Panc1 (cell line): ENCODE data around the gene TTLL11. TPM values are rescaled to one million over a fixed set of nuclear protein-coding genes. Genes with fewer than 3 reads are reported as not detected.

ENCODE experiments used
- ATAC-seq: fragments of 200-7000 bp; cut with Tn5 transposase; 2 replicates; pipeline ENCODE4 v1.9.1; 2020; ENCODE audit warnings: mild to moderate bottlenecking, moderate library complexity
- BruUV-seq: library from RNA; stranded (reverse); fragments of 400-500 nt; replicated peaks from 2 replicates; lab custom pipeline; 2021; lab: Mats Ljungman, UMichigan
- CTCF ChIA-PET: fragments of 300-600 bp; sonication (Branson Sonifier 250); formaldehyde crosslinking; loops from one replicate; lab custom pipeline; 2022; ENCODE audit warnings: antibody characterized with exemption; lab: Charles Lee
- POLR2A ChIA-PET: fragments of 300-600 bp; sonication (Branson Sonifier 250); formaldehyde crosslinking; loops from one replicate; lab custom pipeline; 2022; ENCODE audit warnings: antibody characterized with exemption; lab: Charles Lee
- DNase-seq: peaks from one replicate; pipeline ENCODE4 v3.0.0-alpha.2; 2010; ENCODE audit warnings: low read depth, low spot score
- H3K27ac ChIP-seq: 2 replicates; pipeline ENCODE4 v1.5.1; 2011; ENCODE audit warnings: mild to moderate bottlenecking, low read length, inconsistent platforms
- H3K27me3 ChIP-seq: fragments of 200-500 bp; sonication (Bioruptor generic); 2 replicates; pipeline ENCODE4 v1.6.0; 2014; ENCODE audit warnings: low read length, inconsistent platforms; ENCODE audit not compliant: control insufficient read depth, insufficient read depth
- H3K36me3 ChIP-seq: fragments of 200-500 bp; sonication (Bioruptor generic); 2 replicates; pipeline ENCODE4 v1.5.1; 2014; ENCODE audit warnings: inconsistent platforms, mild to moderate bottlenecking, low read length, moderate library complexity; ENCODE audit not compliant: control insufficient read depth, insufficient read depth
- H3K4me1 ChIP-seq: 2 replicates; pipeline ENCODE4 v1.5.1; 2011; ENCODE audit warnings: inconsistent platforms, mild to moderate bottlenecking, low read length, moderate library complexity; ENCODE audit not compliant: control insufficient read depth, insufficient read depth
- H3K4me3 ChIP-seq, 2 experiments: 2 replicates each; pipeline ENCODE4 v1.5.1; 2011 to 2012; ENCODE audit warnings: low read depth in 2 of 2, low read length in 2 of 2, mild to moderate bottlenecking in 2 of 2, inconsistent platforms in 1 of 2, moderate library complexity in 1 of 2
- H3K9me3 ChIP-seq: fragments of 200-500 bp; sonication (Bioruptor generic); 2 replicates; pipeline ENCODE4 v1.5.1; 2014; ENCODE audit warnings: low read depth, mild to moderate bottlenecking, inconsistent platforms, low read length, moderate library complexity; ENCODE audit not compliant: control insufficient read depth, insufficient read depth
- POLR2AphosphoS5 ChIP-seq: IDR thresholded peaks from 2 replicates; pipeline ENCODE4 v1.6.1; 2012; ENCODE audit warnings: mild to moderate bottlenecking, low read depth, low read length, moderate library complexity
- REST ChIP-seq, 2 experiments: IDR thresholded peaks; 2 replicates each; pipeline ENCODE4 v1.6.1; 2011 to 2012; ENCODE audit warnings: low read depth in 2 of 2, control low read depth in 1 of 2, low read length in 1 of 2, mild to moderate bottlenecking in 1 of 2, moderate library complexity in 1 of 2; ENCODE audit not compliant: insufficient read depth in 1 of 2
- SIN3A ChIP-seq: IDR thresholded peaks from 2 replicates; pipeline ENCODE4 v1.6.1; 2012; ENCODE audit warnings: low read depth, mild to moderate bottlenecking, low read length, moderate library complexity, borderline replicate concordance; ENCODE audit not compliant: insufficient read depth
- TCF7L2 ChIP-seq: IDR thresholded peaks from 2 replicates; pipeline ENCODE4 v1.6.1; 2011; ENCODE audit warnings: mild to moderate bottlenecking, low read depth, low read length, inconsistent platforms
- in situ Hi-C: cut with HindIII; loops from 2 replicates; pipeline ENCODE4 v1.10.0; 2016; ENCODE audit warnings: low sequenced_read_pairs, low pct_unique_long_range_greater_than_20kb
- intact Hi-C: fragments of 100-400 bp; cut with micrococcal nuclease; formaldehyde crosslinking; loops from one replicate; pipeline ENCODE4 v1.10.0; 2022; ENCODE audit not compliant: unreplicated experiment
- total RNA-seq: library from RNA; stranded (reverse); gene quantifications from one replicate; pipeline ENCODE4 v1.2.1, GENCODE V29; 2021; ENCODE audit not compliant: unreplicated experiment
- TF ChIP-seq, protein P1 (sequence below): fragments of 450-650 bp; IDR thresholded peaks from 2 replicates; pipeline ENCODE4 v1.5.1; 2017; ENCODE audit warnings: mild to moderate bottlenecking

Gene TTLL11
- total RNA-seq, 1 experiment from 2014 or later: 1.1 TPM

- ATAC-seq (no peak), DNase-seq (no peak)
- in situ Hi-C loops: no loop called here
- H3K9me3 ChIP-seq: no peaks in the 10 kb centered on the region
- no peaks in the 10 kb centered on the region for H3K27me3 ChIP-seq
- CTCF ChIA-PET: no interaction called here
- no peak overlapping the region for H3K4me3 ChIP-seq
- no peaks in the 10 kb centered on the region for H3K4me1 ChIP-seq
- TF ChIP-seq REST (IDR thresholded peaks at IDR 0.05; ENCODE audit: insufficient read depth in 1 of 2, low read depth in 2 of 2, low read length in 1 of 2) (no peak), SIN3A (no peak), TCF7L2 (no peak), POLR2AphosphoS5 (no peak)
- H3K36me3 ChIP-seq: no peaks in the 10 kb centered on the region
- no TSS peak for BruUV-seq
- intact Hi-C loops: no loop called here
- POLR2A ChIA-PET: no interaction called here
- no peak overlapping the region for H3K27ac ChIP-seq
Measured at GRCh38 chr9:121850366-121850765, 242.7 kb downstream of the TTLL11 start.

DNA sequence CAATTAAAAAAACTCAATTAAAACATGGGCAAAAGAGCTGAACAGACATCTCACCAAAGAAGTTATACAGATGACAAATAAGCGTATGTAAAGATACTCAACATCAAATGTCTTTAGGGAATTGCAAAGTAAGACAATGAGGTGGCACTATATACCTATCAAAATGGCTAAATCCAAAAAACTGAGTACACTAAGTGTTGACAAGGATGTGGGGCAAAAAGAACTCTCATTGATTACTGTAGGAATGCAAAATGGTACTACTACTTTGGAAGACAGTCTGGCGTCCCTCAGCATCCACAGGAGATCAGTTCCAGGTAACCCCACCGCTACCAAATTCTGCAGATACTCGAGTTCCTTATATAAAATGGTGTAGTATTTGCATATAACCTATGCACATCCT, 243.6 kb downstream of the TTLL11 start:
- no peaks in the 10 kb centered on the region for H3K27me3 ChIP-seq
- TF ChIP-seq SIN3A (no peak), POLR2AphosphoS5 (no peak), TCF7L2 (no peak), REST (IDR thresholded peaks at IDR 0.05; ENCODE audit: insufficient read depth in 1 of 2, low read depth in 2 of 2, low read length in 1 of 2) (no peak)
- TF ChIP-seq, protein P1, sequence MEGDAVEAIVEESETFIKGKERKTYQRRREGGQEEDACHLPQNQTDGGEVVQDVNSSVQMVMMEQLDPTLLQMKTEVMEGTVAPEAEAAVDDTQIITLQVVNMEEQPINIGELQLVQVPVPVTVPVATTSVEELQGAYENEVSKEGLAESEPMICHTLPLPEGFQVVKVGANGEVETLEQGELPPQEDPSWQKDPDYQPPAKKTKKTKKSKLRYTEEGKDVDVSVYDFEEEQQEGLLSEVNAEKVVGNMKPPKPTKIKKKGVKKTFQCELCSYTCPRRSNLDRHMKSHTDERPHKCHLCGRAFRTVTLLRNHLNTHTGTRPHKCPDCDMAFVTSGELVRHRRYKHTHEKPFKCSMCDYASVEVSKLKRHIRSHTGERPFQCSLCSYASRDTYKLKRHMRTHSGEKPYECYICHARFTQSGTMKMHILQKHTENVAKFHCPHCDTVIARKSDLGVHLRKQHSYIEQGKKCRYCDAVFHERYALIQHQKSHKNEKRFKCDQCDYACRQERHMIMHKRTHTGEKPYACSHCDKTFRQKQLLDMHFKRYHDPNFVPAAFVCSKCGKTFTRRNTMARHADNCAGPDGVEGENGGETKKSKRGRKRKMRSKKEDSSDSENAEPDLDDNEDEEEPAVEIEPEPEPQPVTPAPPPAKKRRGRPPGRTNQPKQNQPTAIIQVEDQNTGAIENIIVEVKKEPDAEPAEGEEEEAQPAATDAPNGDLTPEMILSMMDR: no peak
- H3K27ac ChIP-seq: no peak overlapping the region
- CTCF ChIA-PET: no interaction called here
- POLR2A ChIA-PET: no interaction called here
- no peaks in the 10 kb centered on the region for H3K4me1 ChIP-seq
- intact Hi-C loops: no loop called here
- in situ Hi-C loops: no loop called here
- no peak for ATAC-seq
- H3K9me3 ChIP-seq: no peaks in the 10 kb centered on the region
- H3K36me3 ChIP-seq: no peaks in the 10 kb centered on the region
- BruUV-seq: no TSS peak
- H3K4me3 ChIP-seq: no peak overlapping the region
- no peak for DNase-seq
